OCI-LY7 (cell line): ENCODE data around the gene KAT7.

Experiments used
- EZH2phosphoT487 ChIP-seq: fragments of 200-600 bp; sonication (generic); IDR thresholded peaks from 2 replicates; pipeline ENCODE4 v1.6.1; 2018; ENCODE audit warnings: low read depth, borderline replicate concordance, mild to moderate bottlenecking, mixed run types, antibody characterized with exemption, low read length, moderate library complexity, mixed read lengths
- TF ChIP-seq, protein P1 (sequence below): fragments of 200-600 bp; sonication (generic); conservative IDR thresholded peaks from 2 replicates; pipeline ENCODE4 v1.5.1; 2014; ENCODE audit warnings: mild to moderate bottlenecking, antibody characterized with exemption, low read length, moderate library complexity, mixed read lengths

DNA sequence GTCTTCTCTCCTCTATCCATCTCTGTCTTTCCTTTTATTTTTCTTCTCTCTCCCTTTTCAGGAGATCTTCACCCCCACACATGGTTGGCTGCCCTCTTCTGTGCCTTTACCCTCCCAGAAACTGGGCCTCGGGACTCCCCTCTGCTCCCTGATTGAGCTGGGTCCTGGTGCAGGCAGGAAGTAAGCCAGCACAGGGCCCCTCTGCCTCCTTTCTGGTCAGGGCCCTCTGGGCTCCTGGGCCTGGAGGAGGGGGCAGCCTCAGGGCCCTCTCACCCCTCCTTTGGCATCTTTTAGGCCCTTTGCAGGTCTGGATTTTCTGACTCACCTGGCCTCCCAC, 80.5 kb downstream of the KAT7 start:
- TF ChIP-seq, protein P1, sequence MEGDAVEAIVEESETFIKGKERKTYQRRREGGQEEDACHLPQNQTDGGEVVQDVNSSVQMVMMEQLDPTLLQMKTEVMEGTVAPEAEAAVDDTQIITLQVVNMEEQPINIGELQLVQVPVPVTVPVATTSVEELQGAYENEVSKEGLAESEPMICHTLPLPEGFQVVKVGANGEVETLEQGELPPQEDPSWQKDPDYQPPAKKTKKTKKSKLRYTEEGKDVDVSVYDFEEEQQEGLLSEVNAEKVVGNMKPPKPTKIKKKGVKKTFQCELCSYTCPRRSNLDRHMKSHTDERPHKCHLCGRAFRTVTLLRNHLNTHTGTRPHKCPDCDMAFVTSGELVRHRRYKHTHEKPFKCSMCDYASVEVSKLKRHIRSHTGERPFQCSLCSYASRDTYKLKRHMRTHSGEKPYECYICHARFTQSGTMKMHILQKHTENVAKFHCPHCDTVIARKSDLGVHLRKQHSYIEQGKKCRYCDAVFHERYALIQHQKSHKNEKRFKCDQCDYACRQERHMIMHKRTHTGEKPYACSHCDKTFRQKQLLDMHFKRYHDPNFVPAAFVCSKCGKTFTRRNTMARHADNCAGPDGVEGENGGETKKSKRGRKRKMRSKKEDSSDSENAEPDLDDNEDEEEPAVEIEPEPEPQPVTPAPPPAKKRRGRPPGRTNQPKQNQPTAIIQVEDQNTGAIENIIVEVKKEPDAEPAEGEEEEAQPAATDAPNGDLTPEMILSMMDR: no peak
- TF ChIP-seq EZH2phosphoT487: no peak
